AG04450 (cell line): ENCODE measurements around the gene UTY. TPM values are rescaled to one million over a fixed set of nuclear protein-coding genes. Genes with fewer than 3 reads are reported as not detected.

Experiments
- CTCF ChIA-PET: fragments of 300-600, 350-600 bp; formaldehyde crosslinking; extraction: SDS; loops from one replicate; lab custom pipeline; 2022; ENCODE audit warnings: antibody characterized with exemption, inconsistent platforms; lab: Charles Lee
- POLR2A ChIA-PET: fragments of 350-600 bp; formaldehyde crosslinking; extraction: SDS; loops from one replicate; lab custom pipeline; 2021; ENCODE audit warnings: antibody characterized with exemption, inconsistent platforms; lab: Yijun Ruan, JAX
- DNase-seq: peaks from one replicate; pipeline ENCODE4 v3.0.0-alpha.2; 2011; ENCODE audit warnings: low read depth, low spot score
- H3K27ac ChIP-seq: one replicate; pipeline ENCODE4 v1.5.1; 2012; ENCODE audit warnings: low read depth, low read length, control low read depth
- H3K27me3 ChIP-seq: one replicate; pipeline ENCODE4 v1.6.0; 2012; ENCODE audit warnings: low read length; ENCODE audit not compliant: control insufficient read depth, insufficient read depth
- H3K4me3 ChIP-seq: 2 replicates; pipeline ENCODE4 v1.5.1; 2011; ENCODE audit warnings: mild to moderate bottlenecking, low read depth, low read length, control low read depth
- H3K9me3 ChIP-seq: 2 replicates; pipeline ENCODE4 v1.5.1; 2012; ENCODE audit warnings: low read length; ENCODE audit not compliant: control insufficient read depth, insufficient read depth
- polyA plus RNA-seq: library from polyadenylated mRNA; depleted of rRNA; stranded (reverse); fragments of >200 nt; gene quantifications from 2 replicates; pipeline ENCODE4 v1.2.3, GENCODE V29; 2011
- TF ChIP-seq, protein P1 (sequence below): IDR thresholded peaks from 2 replicates; pipeline ENCODE4 v1.5.1; 2011; ENCODE audit warnings: low read depth, low read length, control low read depth, inconsistent platforms

UTY gene
- polyA plus RNA-seq, 1 experiment = 11.0 TPM

DNA sequence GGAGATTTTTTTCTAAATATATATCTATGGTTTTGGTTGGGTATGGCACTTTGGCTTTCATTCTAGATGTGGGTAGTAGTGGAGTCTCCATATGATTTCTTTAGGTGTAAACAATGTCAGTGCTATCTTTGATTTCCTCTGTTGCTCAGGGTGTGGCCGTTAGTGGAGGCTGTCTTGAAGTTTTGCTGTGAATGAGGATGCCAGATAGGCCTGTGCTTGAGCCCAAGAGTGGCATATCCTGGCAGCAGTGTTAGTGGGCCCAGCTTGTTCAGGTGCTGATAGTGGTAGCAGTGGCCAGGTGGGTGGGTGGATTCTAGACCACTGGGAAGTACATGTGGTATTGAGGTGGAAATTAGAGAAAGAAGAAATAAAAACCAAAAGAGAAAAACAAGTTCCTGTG lies 8.9 kb upstream of the UTY start:
- CTCF ChIA-PET = no interaction called here
- DNase-seq = no peak
- H3K27me3 ChIP-seq = no peaks in the 10 kb centered on the region
- no peaks in the 10 kb centered on the region for H3K9me3 ChIP-seq
- no peak overlapping the region for H3K4me3 ChIP-seq
- H3K27ac ChIP-seq = no peak overlapping the region
- POLR2A ChIA-PET = no interaction called here
- TF ChIP-seq, protein P1, sequence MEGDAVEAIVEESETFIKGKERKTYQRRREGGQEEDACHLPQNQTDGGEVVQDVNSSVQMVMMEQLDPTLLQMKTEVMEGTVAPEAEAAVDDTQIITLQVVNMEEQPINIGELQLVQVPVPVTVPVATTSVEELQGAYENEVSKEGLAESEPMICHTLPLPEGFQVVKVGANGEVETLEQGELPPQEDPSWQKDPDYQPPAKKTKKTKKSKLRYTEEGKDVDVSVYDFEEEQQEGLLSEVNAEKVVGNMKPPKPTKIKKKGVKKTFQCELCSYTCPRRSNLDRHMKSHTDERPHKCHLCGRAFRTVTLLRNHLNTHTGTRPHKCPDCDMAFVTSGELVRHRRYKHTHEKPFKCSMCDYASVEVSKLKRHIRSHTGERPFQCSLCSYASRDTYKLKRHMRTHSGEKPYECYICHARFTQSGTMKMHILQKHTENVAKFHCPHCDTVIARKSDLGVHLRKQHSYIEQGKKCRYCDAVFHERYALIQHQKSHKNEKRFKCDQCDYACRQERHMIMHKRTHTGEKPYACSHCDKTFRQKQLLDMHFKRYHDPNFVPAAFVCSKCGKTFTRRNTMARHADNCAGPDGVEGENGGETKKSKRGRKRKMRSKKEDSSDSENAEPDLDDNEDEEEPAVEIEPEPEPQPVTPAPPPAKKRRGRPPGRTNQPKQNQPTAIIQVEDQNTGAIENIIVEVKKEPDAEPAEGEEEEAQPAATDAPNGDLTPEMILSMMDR = no peak

DNA sequence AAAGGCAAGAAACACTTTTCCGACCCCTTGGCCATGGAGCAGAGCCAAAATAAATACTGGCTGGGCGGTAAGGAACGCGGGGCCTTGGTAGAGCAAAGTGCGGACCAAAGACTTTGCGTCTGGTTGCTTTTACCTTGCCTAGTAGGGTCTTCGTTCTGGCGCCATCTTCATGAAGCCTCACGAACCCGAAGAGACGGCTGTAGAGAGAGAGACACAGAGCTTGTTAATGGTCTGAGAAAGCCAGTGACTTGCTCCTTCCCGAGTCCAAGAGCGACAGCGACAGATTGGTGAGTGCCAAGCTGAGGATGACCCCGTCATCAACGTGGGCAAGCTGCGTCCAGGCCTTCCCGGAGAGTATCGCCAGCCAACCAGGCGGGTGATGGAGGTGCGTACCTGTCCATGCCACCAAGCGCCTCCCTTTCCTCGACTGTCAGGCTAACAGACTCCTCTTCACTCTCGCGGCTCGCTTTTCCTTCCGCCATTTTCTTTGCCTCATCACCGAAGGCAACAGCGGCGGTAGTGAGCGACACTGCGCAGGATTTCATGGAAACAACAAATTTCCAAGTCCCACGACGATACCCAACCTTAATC lies 617 bp downstream of the UTY start:
- DNase-seq = no peak

DNA sequence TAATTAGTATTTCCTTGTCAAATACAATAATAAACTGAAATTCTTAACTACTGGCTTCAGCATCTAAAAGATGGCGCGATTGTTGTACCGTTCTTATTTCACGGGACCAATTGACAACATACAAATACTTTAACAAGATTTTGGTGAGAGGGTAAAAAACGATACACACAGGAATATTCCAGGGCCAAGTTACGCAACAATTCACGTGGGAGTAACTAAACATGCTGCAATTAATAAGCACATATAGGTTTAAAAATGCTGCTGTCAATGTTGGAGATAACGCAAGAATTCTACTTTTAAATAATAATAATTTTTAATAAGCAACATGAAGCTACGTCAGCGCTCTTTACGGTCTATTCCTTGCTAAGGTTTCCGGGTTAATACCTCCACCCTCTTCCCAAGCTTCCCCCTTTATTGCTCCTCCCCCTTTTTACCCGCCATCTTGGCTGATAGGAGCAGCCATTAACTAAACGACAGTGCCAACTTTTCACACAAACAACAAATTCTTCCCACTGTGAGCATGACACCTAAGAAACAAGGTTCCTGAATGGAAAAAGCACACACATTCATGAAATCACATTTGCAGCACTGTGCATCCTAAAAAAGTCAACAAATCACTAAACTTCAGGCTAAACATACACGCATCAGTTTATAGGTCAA lies 1.6 kb downstream of the UTY start:
- H3K27me3 ChIP-seq = no peaks in the 10 kb centered on the region
- no peaks in the 10 kb centered on the region for H3K9me3 ChIP-seq
- POLR2A ChIA-PET = no interaction called here
- DNase-seq = peak; percentile 32
- H3K27ac ChIP-seq = no peak overlapping the region
- H3K4me3 ChIP-seq = peak overlapping the region; percentile 89
- TF ChIP-seq, protein P1 = no peak
- CTCF ChIA-PET = no interaction called here

More for the DNA sequence above, 617 bp downstream of the UTY start:
- ChIA-PET POLR2A (no interaction called here), CTCF (no interaction called here)
- Histone ChIP-seq H3K27ac (peak overlapping the region; percentile 94), H3K9me3 (no peaks in the 10 kb centered on the region), H3K27me3 (no peaks in the 10 kb centered on the region), H3K4me3 (peak overlapping the region; percentile 89)
- TF ChIP-seq, protein P1 = peak; percentile 18; the same call in 1 of the 2 replicates

DNA sequence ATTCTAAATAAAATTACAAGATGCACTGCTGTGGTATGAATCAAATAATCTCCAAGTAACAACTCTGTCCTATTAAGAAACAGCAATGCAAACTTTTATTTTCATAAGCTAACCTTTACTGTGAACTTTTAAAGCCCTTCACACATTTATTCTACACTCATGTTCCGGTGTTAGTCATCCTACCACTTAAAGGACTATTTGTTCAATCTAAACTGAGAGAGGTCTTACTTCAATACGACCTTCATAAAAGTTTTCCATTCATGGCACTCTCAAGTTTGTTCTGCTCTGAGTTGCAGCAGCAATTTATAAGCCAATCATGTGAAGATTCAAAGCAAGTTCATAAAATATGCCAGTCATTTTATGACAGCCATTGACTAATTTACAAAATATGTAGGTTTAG lies 4.8 kb downstream of the UTY start:
- H3K27ac ChIP-seq = no peak overlapping the region
- CTCF ChIA-PET = no interaction called here
- H3K27me3 ChIP-seq = no peaks in the 10 kb centered on the region
- no peak for DNase-seq
- POLR2A ChIA-PET = no interaction called here
- TF ChIP-seq, protein P1 = no peak
- H3K4me3 ChIP-seq = no peak overlapping the region
- H3K9me3 ChIP-seq = no peaks in the 10 kb centered on the region

DNA sequence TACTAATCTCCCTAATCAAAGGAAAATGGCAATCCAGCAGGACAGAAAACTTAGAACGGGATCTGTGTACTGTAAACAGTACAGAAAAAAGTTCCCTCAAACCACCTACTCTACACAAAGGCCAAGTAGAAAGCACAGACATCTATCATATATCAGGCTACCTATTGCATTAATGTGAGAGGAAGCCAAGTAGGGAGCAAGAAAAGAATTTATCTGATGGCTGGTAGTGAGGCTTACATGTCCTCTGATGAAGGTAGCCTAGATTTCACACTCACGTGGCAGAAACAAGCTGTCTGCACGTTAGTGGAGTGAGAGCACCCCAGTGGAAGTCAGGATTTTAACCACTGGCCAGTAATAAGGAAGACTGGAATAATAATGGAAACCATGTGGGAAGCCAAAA lies 28.3 kb downstream of the UTY start:
- POLR2A ChIA-PET = no interaction called here
- no peak overlapping the region for H3K27ac ChIP-seq
- TF ChIP-seq, protein P1 = no peak
- H3K27me3 ChIP-seq = no peaks in the 10 kb centered on the region
- H3K4me3 ChIP-seq = no peak overlapping the region
- DNase-seq = no peak
- CTCF ChIA-PET = no interaction called here
- no peaks in the 10 kb centered on the region for H3K9me3 ChIP-seq
